Activated T-cell treated with anti-CD3 and anti-CD28 coated beads, Interleukin-2, amount 50 U/mL, for 72 hours (primary cell): ENCODE data around the gene RDH8. TPM values are rescaled to one million over a fixed set of nuclear protein-coding genes. Genes with fewer than 3 reads are reported as not detected.

ENCODE experiments used
- ATAC-seq, 2 donors: fragments of 150-1000 bp; cut with Tn5 transposase; replicated peaks in 1 of 2; 2 replicates each; pipeline ENCODE4 v1.10.0; 2021; ENCODE audit warnings: moderate library complexity in 2 of 2, mild to moderate bottlenecking in 1 of 2
- DNase-seq, 2 donors: peaks; one replicate each; pipeline ENCODE4 v3.0.0; 2021 to 2022; ENCODE audit warnings: mixed read lengths in 1 of 2
- H3K27ac Mint-ChIP-seq: one replicate; pipeline ENCODE4 v1.8.0; 2022; ENCODE audit warnings: mild to moderate bottlenecking, moderate library complexity, mixed read lengths
- H3K27me3 Mint-ChIP-seq: one replicate; pipeline ENCODE4 v1.8.0; 2022; ENCODE audit warnings: low read depth, mixed read lengths
- H3K36me3 Mint-ChIP-seq, 2 donors: one replicate each; pipeline ENCODE4 v1.8.0; 2022; ENCODE audit warnings: mixed read lengths in 2 of 2, mild to moderate bottlenecking in 1 of 2; ENCODE audit not compliant: insufficient read depth in 2 of 2
- H3K4me1 Mint-ChIP-seq: one replicate; pipeline ENCODE4 v1.8.0; 2022; ENCODE audit warnings: low read depth, mixed read lengths
- H3K4me3 Mint-ChIP-seq, 2 donors: one replicate each; pipeline ENCODE4 v1.8.0; 2022; ENCODE audit warnings: mild to moderate bottlenecking in 2 of 2, mixed read lengths in 2 of 2, moderate library complexity in 2 of 2
- H3K9me3 Mint-ChIP-seq, 2 donors: one replicate each; pipeline ENCODE4 v1.8.0; 2022; ENCODE audit warnings: mixed read lengths in 2 of 2
- total RNA-seq, 2 donors: library from RNA; stranded (reverse); gene quantifications; one replicate each; pipeline ENCODE4 v1.2.3, GENCODE V29; 2022

Gene RDH8
- total RNA-seq, result not detected

GRCh38 chr19:10013316-10013715 is at the start of gene RDH8:
TSS of gene RDH8 (plus strand) at chr19:10013483. CDS start at chr19:10013498, 15 bp downstream.
- ATAC-seq (no peak), DNase-seq (no peak)
- Mint-ChIP-seq H3K36me3 (peaks cover 2 to 3% of the 10 kb centered on the region in 2 donors), H3K27ac (no peak within 1 kb of the TSS), H3K9me3 (no peaks in the 10 kb centered on the region), H3K4me3 (no peak within 1 kb of the TSS), H3K4me1 (peaks cover 14% of the 10 kb centered on the region), H3K27me3 (peaks cover 46% of the 10 kb centered on the region)

GRCh38 chr19:9966024-9966423 is 47.3 kb upstream of the RDH8 start:
- Mint-ChIP-seq H3K9me3 (no peaks in the 10 kb centered on the region), H3K27ac (no peak overlapping the region), H3K27me3 (peaks cover 37% of the 10 kb centered on the region), H3K36me3 (no peaks in the 10 kb centered on the region), H3K4me3 (no peak overlapping the region), H3K4me1 (peaks cover 5% of the 10 kb centered on the region)
- ATAC-seq (no peak), DNase-seq (no peak)

- DNase-seq (no peak), ATAC-seq (no peak)
- Mint-ChIP-seq H3K27me3 (peaks cover 37% of the 10 kb centered on the region), H3K27ac (no peak overlapping the region), H3K36me3 (no peaks in the 10 kb centered on the region), H3K4me3 (peak overlapping the region in 1 of 2 donors; percentile 12), H3K9me3 (no peaks in the 10 kb centered on the region), H3K4me1 (peaks cover 5% of the 10 kb centered on the region)
Observed at GRCh38 chr19:9966448-9966847, 46.8 kb upstream of the RDH8 start.

GRCh38 chr19:9967326-9967725 is 46.0 kb upstream of the RDH8 start:
- peaks cover 0 to 2% of the 10 kb centered on the region in 2 donors for H3K9me3 Mint-ChIP-seq
- ATAC-seq (no peak), DNase-seq (no peak)
- no peak overlapping the region for H3K4me3 Mint-ChIP-seq
- no peaks in the 10 kb centered on the region for H3K36me3 Mint-ChIP-seq
- no peak overlapping the region for H3K27ac Mint-ChIP-seq
- H3K4me1 Mint-ChIP-seq, result peaks cover 5% of the 10 kb centered on the region
- peaks cover 37% of the 10 kb centered on the region for H3K27me3 Mint-ChIP-seq

- peaks cover 5% of the 10 kb centered on the region for H3K4me1 Mint-ChIP-seq
- no peak overlapping the region for H3K27ac Mint-ChIP-seq
- no peak overlapping the region for H3K4me3 Mint-ChIP-seq
Observed at GRCh38 chr19:9968820-9969687, 44.2 kb upstream of the RDH8 start.

GRCh38 chr19:9969688-9969975 is 43.7 kb upstream of the RDH8 start:
- no peak for ATAC-seq
- no peak overlapping the region for H3K4me3 Mint-ChIP-seq

More at GRCh38 chr19:9968820-9969687, 44.2 kb upstream of the RDH8 start:
- H3K36me3 Mint-ChIP-seq, result no peaks in the 10 kb centered on the region
- no peak for DNase-seq
- no peak for ATAC-seq
- H3K27me3 Mint-ChIP-seq, result peaks cover 37% of the 10 kb centered on the region
- H3K9me3 Mint-ChIP-seq, result peaks cover 0 to 2% of the 10 kb centered on the region in 2 donors

GRCh38 chr19:9970481-9970880 is 42.8 kb upstream of the RDH8 start:
- Mint-ChIP-seq H3K27me3 (peaks cover 36% of the 10 kb centered on the region), H3K9me3 (peaks cover 0 to 2% of the 10 kb centered on the region in 2 donors), H3K27ac (no peak overlapping the region), H3K4me3 (no peak overlapping the region), H3K4me1 (peaks cover 5% of the 10 kb centered on the region), H3K36me3 (no peaks in the 10 kb centered on the region)
- DNase-seq, result no peak
- no peak for ATAC-seq

More at GRCh38 chr19:9969688-9969975, 43.7 kb upstream of the RDH8 start:
- Mint-ChIP-seq H3K27me3 (peaks cover 37% of the 10 kb centered on the region), H3K36me3 (no peaks in the 10 kb centered on the region), H3K27ac (no peak overlapping the region), H3K4me1 (peaks cover 5% of the 10 kb centered on the region), H3K9me3 (peaks cover 0 to 2% of the 10 kb centered on the region in 2 donors)
- no peak for DNase-seq

- Mint-ChIP-seq H3K27me3 (peaks cover 29% of the 10 kb centered on the region), H3K36me3 (no peaks in the 10 kb centered on the region), H3K4me1 (peaks cover 5% of the 10 kb centered on the region), H3K9me3 (peaks cover 0 to 2% of the 10 kb centered on the region in 2 donors), H3K4me3 (no peak overlapping the region), H3K27ac (no peak overlapping the region)
- no peak for ATAC-seq
- peak in 1 of 2 donors; percentile 2 for DNase-seq
Observed at GRCh38 chr19:9971166-9971897, 42.0 kb upstream of the RDH8 start.

GRCh38 chr19:9972103-9972502 is 41.2 kb upstream of the RDH8 start:
- DNase-seq, result no peak
- Mint-ChIP-seq H3K9me3 (peaks cover 0 to 2% of the 10 kb centered on the region in 2 donors), H3K27me3 (peaks cover 22% of the 10 kb centered on the region), H3K27ac (no peak overlapping the region), H3K4me3 (no peak overlapping the region), H3K36me3 (no peaks in the 10 kb centered on the region), H3K4me1 (no peaks in the 10 kb centered on the region)
- no peak for ATAC-seq

- no peak for ATAC-seq
- DNase-seq, result no peak
- no peak overlapping the region for H3K27ac Mint-ChIP-seq
- no peaks in the 10 kb centered on the region for H3K9me3 Mint-ChIP-seq
- H3K36me3 Mint-ChIP-seq, result no peaks in the 10 kb centered on the region
- no peaks in the 10 kb centered on the region for H3K4me1 Mint-ChIP-seq
- H3K4me3 Mint-ChIP-seq, result no peak overlapping the region
- peaks cover 8% of the 10 kb centered on the region for H3K27me3 Mint-ChIP-seq
Observed at GRCh38 chr19:9981406-9982260, 31.6 kb upstream of the RDH8 start.

- DNase-seq, result no peak
- Mint-ChIP-seq H3K4me1 (no peaks in the 10 kb centered on the region), H3K9me3 (no peaks in the 10 kb centered on the region), H3K27me3 (peaks cover 8% of the 10 kb centered on the region), H3K36me3 (no peaks in the 10 kb centered on the region), H3K4me3 (no peak overlapping the region), H3K27ac (no peak overlapping the region)
- no peak for ATAC-seq
Observed at GRCh38 chr19:9986787-9987281, 26.4 kb upstream of the RDH8 start.

- H3K4me1 Mint-ChIP-seq, result no peaks in the 10 kb centered on the region
- no peak overlapping the region for H3K4me3 Mint-ChIP-seq
- H3K9me3 Mint-ChIP-seq, result no peaks in the 10 kb centered on the region
- H3K27ac Mint-ChIP-seq, result no peak overlapping the region
- DNase-seq, result no peak
- no peak for ATAC-seq
- no peaks in the 10 kb centered on the region for H3K27me3 Mint-ChIP-seq
- H3K36me3 Mint-ChIP-seq, result no peaks in the 10 kb centered on the region
Observed at GRCh38 chr19:9989504-9989903, 23.8 kb upstream of the RDH8 start.
